Astrocyte (in vitro differentiated cells and primary cell): ENCODE measurements around the gene TH. TPM values are rescaled to one million over a fixed set of nuclear protein-coding genes. Genes with fewer than 3 reads are reported as not detected.

Experiments
- DNase-seq: peaks from one replicate; pipeline ENCODE4 v3.0.0-alpha.2; 2010; ENCODE audit warnings: low read depth
- FAIRE-seq: peaks from 2 replicates; lab custom pipeline; 2011; peaks lifted over from hg19 to GRCh38; lab: Jason Lieb, UNC
- H2AFZ ChIP-seq: 2 replicates; pipeline ENCODE4 v1.6.0; 2012; ENCODE audit warnings: low read depth, low read length, inconsistent platforms
- H3K27ac ChIP-seq: 2 replicates; pipeline ENCODE4 v1.5.1; 2011; ENCODE audit warnings: low read depth, low read length, inconsistent platforms
- H3K27me3 ChIP-seq: 2 replicates; pipeline ENCODE4 v1.6.0; 2011; ENCODE audit warnings: low read length, inconsistent platforms; ENCODE audit not compliant: insufficient read depth
- H3K36me3 ChIP-seq: 2 replicates; pipeline ENCODE4 v1.5.1; 2011; ENCODE audit warnings: low read length, inconsistent platforms; ENCODE audit not compliant: insufficient read depth
- H3K4me1 ChIP-seq: 2 replicates; pipeline ENCODE4 v1.5.1; 2011; ENCODE audit warnings: low read length, inconsistent platforms; ENCODE audit not compliant: insufficient read depth
- H3K4me2 ChIP-seq: 2 replicates; pipeline ENCODE4 v1.6.0; 2012; ENCODE audit warnings: low read length, inconsistent platforms
- H3K4me3 ChIP-seq: 2 replicates; pipeline ENCODE4 v1.5.1; 2011; ENCODE audit warnings: low read depth, mild to moderate bottlenecking, low read length, inconsistent platforms; ENCODE audit not compliant: insufficient read depth
- H3K79me2 ChIP-seq: 2 replicates; pipeline ENCODE4 v1.6.0; 2012; ENCODE audit warnings: mild to moderate bottlenecking, low read length, inconsistent platforms; ENCODE audit not compliant: insufficient read depth
- H3K9ac ChIP-seq: 2 replicates; pipeline ENCODE4 v1.6.0; 2012; ENCODE audit warnings: mild to moderate bottlenecking, low read length, inconsistent platforms
- H3K9me3 ChIP-seq: 2 replicates; pipeline ENCODE4 v1.5.1; 2012; ENCODE audit warnings: low read depth, mild to moderate bottlenecking, low read length, inconsistent platforms; ENCODE audit not compliant: insufficient read depth
- H4K20me1 ChIP-seq: 2 replicates; pipeline ENCODE4 v1.6.0; 2012; ENCODE audit warnings: low read length, inconsistent platforms; ENCODE audit not compliant: insufficient read depth
- H3K27ac Mint-ChIP-seq: one replicate; pipeline ENCODE4 v1.8.0; 2021; ENCODE audit warnings: mild to moderate bottlenecking, mixed read lengths; ENCODE audit not compliant: unreplicated experiment
- H3K27me3 Mint-ChIP-seq: one replicate; pipeline ENCODE4 v1.8.0; 2021; ENCODE audit warnings: low read depth, mixed read lengths; ENCODE audit not compliant: unreplicated experiment
- H3K36me3 Mint-ChIP-seq: one replicate; pipeline ENCODE4 v1.8.0; 2021; ENCODE audit warnings: low read depth, mixed read lengths; ENCODE audit not compliant: unreplicated experiment
- H3K4me1 Mint-ChIP-seq: one replicate; pipeline ENCODE4 v1.8.0; 2021; ENCODE audit warnings: low read depth, mixed read lengths; ENCODE audit not compliant: unreplicated experiment
- H3K4me3 Mint-ChIP-seq: one replicate; pipeline ENCODE4 v1.8.0; 2021; ENCODE audit warnings: mild to moderate bottlenecking, moderate library complexity, mixed read lengths; ENCODE audit not compliant: unreplicated experiment
- H3K9me3 Mint-ChIP-seq: one replicate; pipeline ENCODE4 v1.8.0; 2021; ENCODE audit warnings: mild to moderate bottlenecking, mixed read lengths; ENCODE audit not compliant: unreplicated experiment
- EZH2 ChIP-seq: IDR thresholded peaks from 2 replicates; pipeline ENCODE4 v1.6.1; 2012; ENCODE audit warnings: mild to moderate bottlenecking, low read length, inconsistent platforms; ENCODE audit not compliant: insufficient read depth
- total RNA-seq: library from RNA; stranded (reverse); gene quantifications from 2 replicates; pipeline ENCODE4 v1.2.1, GENCODE V29; 2021
- TF ChIP-seq, protein P1 (sequence below): IDR thresholded peaks from 2 replicates; pipeline ENCODE4 v1.5.1; 2011; ENCODE audit warnings: low read depth, mild to moderate bottlenecking, inconsistent platforms, low read length, moderate library complexity; ENCODE audit not compliant: insufficient read depth

TH gene
- total RNA-seq, 1 donor from 2014 or later: not detected

DNA sequence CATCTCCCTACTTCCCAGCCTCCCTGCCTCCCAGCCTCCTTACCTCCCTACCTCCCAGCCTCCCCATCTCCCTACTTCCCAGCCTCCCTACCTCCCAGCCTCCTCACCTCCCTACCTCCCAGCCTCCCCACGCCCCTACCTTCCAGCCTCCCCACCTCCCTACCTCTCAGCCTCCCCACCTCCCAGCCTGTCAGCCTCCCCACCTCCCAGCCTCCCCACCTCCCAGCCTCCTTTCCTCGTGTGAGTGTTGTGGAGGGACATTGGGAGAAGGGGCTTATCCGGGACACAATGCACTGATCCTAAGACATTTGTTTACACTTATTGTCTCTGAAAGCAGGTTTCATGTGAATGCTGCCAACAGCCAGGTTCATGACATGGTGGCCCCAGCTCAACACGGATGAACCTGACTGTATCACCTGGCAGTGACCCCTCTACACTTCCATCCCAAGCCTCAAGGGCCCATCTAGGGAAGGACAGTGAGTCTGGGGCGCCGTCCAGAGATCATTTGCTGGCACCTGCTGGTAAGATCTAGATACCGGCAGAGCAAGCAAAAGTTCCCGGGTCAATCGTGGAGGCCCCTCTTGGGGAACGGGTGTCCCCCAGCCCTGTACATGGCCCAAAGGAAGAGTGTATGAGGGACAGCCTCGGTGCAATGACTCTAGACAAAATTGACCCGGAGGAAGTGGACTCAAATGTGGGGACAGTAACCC, 34.5 kb upstream of the TH start:
- H3K9me3 ChIP-seq: no peaks in the 10 kb centered on the region
- no peaks in the 10 kb centered on the region for H3K9me3 Mint-ChIP-seq
- H3K27ac Mint-ChIP-seq: no peak overlapping the region
- H3K27me3 Mint-ChIP-seq: peaks cover 30% of the 10 kb centered on the region
- H3K4me3 Mint-ChIP-seq: no peak overlapping the region
- H3K4me2 ChIP-seq: no peak overlapping the region
- no peaks in the 10 kb centered on the region for H3K4me1 ChIP-seq
- FAIRE-seq (no peak), DNase-seq (no peak)
- H3K9ac ChIP-seq: no peak overlapping the region
- no peak overlapping the region for H3K27ac ChIP-seq
- no peak overlapping the region for H2AFZ ChIP-seq
- H3K4me3 ChIP-seq: no peak overlapping the region
- TF ChIP-seq EZH2: no peak
- TF ChIP-seq, protein P1, sequence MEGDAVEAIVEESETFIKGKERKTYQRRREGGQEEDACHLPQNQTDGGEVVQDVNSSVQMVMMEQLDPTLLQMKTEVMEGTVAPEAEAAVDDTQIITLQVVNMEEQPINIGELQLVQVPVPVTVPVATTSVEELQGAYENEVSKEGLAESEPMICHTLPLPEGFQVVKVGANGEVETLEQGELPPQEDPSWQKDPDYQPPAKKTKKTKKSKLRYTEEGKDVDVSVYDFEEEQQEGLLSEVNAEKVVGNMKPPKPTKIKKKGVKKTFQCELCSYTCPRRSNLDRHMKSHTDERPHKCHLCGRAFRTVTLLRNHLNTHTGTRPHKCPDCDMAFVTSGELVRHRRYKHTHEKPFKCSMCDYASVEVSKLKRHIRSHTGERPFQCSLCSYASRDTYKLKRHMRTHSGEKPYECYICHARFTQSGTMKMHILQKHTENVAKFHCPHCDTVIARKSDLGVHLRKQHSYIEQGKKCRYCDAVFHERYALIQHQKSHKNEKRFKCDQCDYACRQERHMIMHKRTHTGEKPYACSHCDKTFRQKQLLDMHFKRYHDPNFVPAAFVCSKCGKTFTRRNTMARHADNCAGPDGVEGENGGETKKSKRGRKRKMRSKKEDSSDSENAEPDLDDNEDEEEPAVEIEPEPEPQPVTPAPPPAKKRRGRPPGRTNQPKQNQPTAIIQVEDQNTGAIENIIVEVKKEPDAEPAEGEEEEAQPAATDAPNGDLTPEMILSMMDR: no peak
- H4K20me1 ChIP-seq: no peaks in the 10 kb centered on the region
- no peaks in the 10 kb centered on the region for H3K4me1 Mint-ChIP-seq
- no peaks in the 10 kb centered on the region for H3K79me2 ChIP-seq
- H3K27me3 ChIP-seq: no peaks in the 10 kb centered on the region
- H3K36me3 ChIP-seq: no peaks in the 10 kb centered on the region
- no peaks in the 10 kb centered on the region for H3K36me3 Mint-ChIP-seq

DNA sequence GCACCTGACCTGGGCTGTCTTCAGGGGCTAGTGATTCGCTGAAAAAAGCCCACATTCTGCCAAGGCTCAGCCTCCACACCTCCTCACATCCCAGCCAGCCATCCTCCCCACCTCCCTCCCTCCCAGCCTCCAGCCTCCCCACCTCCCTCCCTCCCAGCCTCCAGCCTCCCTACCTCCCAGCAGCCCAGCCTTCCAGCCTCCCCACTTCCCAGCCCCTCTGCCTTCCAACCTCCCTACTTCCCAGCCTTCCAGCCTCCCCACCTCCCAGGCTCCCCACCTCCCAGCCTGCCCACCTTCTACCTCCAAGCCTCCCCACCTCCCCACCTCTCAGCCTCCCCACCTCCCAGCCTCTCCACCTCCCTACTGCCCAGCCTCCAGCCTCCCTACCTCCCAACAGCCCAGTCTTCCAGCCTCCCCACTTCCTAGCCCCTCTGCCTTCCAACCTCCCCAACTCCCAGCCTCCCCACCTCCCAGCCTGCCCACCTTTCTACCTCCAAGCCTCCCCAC, 33.7 kb upstream of the TH start:
- no peak overlapping the region for H3K4me2 ChIP-seq
- no peaks in the 10 kb centered on the region for H3K27me3 ChIP-seq
- no peaks in the 10 kb centered on the region for H3K9me3 Mint-ChIP-seq
- TF ChIP-seq, protein P1: no peak
- TF ChIP-seq EZH2: no peak
- no peak overlapping the region for H3K27ac ChIP-seq
- FAIRE-seq (no peak), DNase-seq (no peak)
- peaks cover 2% of the 10 kb centered on the region for H3K36me3 Mint-ChIP-seq
- H3K9me3 ChIP-seq: no peaks in the 10 kb centered on the region
- H3K4me1 ChIP-seq: no peaks in the 10 kb centered on the region
- no peaks in the 10 kb centered on the region for H3K4me1 Mint-ChIP-seq
- H3K79me2 ChIP-seq: no peaks in the 10 kb centered on the region
- H2AFZ ChIP-seq: no peak overlapping the region
- H3K27ac Mint-ChIP-seq: no peak overlapping the region
- H3K4me3 Mint-ChIP-seq: no peak overlapping the region
- H3K9ac ChIP-seq: no peak overlapping the region
- no peaks in the 10 kb centered on the region for H4K20me1 ChIP-seq
- H3K27me3 Mint-ChIP-seq: peaks cover 36% of the 10 kb centered on the region
- H3K36me3 ChIP-seq: no peaks in the 10 kb centered on the region
- H3K4me3 ChIP-seq: no peak overlapping the region
